Stomach smooth muscle (tissue), 2 donors: ENCODE results near the gene FEN1.

Experiments
- H3K27ac ChIP-seq: one replicate; pipeline ENCODE4 v1.7.0; 2013; ENCODE audit warnings: mild to moderate bottlenecking, low read length, inconsistent platforms
- H3K27me3 ChIP-seq, 2 donors: one replicate each; pipeline ENCODE4 v1.7.0; 2013; ENCODE audit warnings: low read length in 2 of 2; ENCODE audit not compliant: insufficient read depth in 2 of 2, control insufficient read depth in 1 of 2
- H3K36me3 ChIP-seq, 2 donors: one replicate each; pipeline ENCODE4 v1.7.0; 2013; ENCODE audit warnings: low read length in 2 of 2; ENCODE audit not compliant: control insufficient read depth in 2 of 2, insufficient read depth in 2 of 2
- H3K4me1 ChIP-seq: one replicate; pipeline ENCODE4 v1.7.0; 2013; ENCODE audit warnings: low read length; ENCODE audit not compliant: control insufficient read depth, insufficient read depth
- H3K4me3 ChIP-seq, 2 donors: one replicate each; pipeline ENCODE4 v1.7.0; 2013; ENCODE audit warnings: low read length in 2 of 2
- H3K9ac ChIP-seq, 2 donors: one replicate each; pipeline ENCODE4 v1.7.0; 2013; ENCODE audit warnings: low read length in 2 of 2, mild to moderate bottlenecking in 1 of 2
- H3K9me3 ChIP-seq, 2 donors: one replicate each; pipeline ENCODE4 v1.7.0; 2013; ENCODE audit warnings: low read length in 2 of 2; ENCODE audit not compliant: control insufficient read depth in 2 of 2
- donor health status: healthy.
- donor health status: Pancreatic carcinoma.

FEN1 gene

DNA sequence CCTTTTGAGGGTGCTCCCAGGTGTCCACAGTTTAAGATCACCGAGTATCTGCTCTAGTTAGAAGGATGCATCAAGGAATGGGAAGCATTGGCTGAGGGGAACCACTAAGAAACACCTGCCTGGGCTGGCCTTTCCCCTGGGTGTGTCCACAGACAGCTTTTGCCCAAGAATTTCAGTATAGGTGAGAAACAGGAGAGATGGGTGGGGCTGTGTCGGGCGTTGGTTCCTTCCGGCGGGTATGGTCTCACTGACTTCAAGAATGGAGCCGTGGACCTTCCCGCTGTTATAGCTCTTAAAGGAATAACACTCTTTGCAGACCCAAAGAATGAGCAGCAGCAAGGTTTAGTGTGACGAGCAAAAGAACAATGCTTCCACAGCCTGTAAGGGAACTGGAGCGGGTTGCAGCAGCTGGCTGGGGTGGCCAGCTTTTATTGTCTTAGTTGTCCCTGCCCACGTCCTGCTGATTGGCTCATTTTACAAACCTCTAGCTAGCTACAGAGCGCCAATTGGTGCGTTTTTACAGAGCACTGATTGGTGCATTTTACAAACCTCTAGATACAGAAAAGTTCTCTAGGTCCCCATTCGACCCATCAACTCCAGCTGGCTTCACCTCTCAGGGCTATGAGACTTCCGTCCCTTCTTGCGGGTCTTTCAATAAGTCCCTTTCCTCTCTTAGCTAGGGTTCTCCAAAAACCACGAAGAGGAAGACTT, 21.7 kb downstream of the FEN1 start:
- H3K9ac ChIP-seq = peak overlapping the region; percentile 86 to 88
- peak overlapping the region; percentile 85 for H3K27ac ChIP-seq
- H3K27me3 ChIP-seq = no peaks in the 10 kb centered on the region
- peaks cover 19 to 23% of the 10 kb centered on the region in 2 donors for H3K36me3 ChIP-seq
- no peaks in the 10 kb centered on the region for H3K9me3 ChIP-seq
- peak overlapping the region; percentile 93 for H3K4me3 ChIP-seq
- peaks cover 19% of the 10 kb centered on the region for H3K4me1 ChIP-seq

DNA sequence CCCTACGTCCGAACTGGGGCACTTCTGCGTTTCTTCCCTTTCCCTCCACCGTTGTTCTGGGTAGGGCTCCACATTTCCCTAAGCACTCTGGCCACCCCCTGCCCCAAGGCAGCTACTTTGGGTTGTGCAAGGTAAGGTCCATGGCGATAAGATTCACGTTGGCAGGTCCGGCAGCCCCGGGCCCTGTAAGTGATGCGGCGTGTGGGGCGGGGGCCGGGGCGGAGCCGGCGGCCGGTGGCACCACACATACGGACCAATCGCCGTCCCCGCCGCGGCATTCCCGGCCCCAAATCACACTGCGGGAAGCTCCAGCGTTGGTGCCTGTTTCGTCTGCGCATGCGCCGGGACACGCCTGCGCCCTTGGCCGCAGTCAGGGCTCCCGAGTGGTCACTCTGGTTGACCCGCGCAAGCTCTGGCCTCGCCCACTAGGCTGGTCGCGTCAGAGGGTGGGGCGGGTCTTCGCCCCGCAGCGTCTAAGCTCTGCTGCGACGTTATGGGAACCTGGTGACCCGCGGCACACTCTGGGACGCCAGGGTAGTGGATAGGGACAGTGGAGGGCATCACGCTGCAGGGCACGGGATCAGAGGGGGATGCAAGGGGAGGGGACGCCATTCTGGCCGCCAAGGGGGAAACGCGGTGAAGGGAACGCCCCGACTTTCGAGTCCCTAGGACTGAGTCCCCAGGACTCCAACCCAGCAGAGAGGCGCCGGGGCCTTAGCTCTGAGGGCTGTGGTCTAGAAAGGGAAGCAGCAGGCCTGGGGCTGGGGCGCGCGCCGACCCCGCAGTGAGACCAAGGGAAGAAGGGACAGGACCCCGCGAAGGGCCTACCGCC, 22.5 kb downstream of the FEN1 start:
- peak overlapping the region; percentile 86 to 88 for H3K9ac ChIP-seq
- no peaks in the 10 kb centered on the region for H3K27me3 ChIP-seq
- peaks cover 17% of the 10 kb centered on the region in 2 donors for H3K36me3 ChIP-seq
- H3K4me1 ChIP-seq = peaks cover 19% of the 10 kb centered on the region
- no peaks in the 10 kb centered on the region for H3K9me3 ChIP-seq
- peak overlapping the region; percentile 85 for H3K27ac ChIP-seq
- H3K4me3 ChIP-seq = peak overlapping the region; percentile 93

DNA sequence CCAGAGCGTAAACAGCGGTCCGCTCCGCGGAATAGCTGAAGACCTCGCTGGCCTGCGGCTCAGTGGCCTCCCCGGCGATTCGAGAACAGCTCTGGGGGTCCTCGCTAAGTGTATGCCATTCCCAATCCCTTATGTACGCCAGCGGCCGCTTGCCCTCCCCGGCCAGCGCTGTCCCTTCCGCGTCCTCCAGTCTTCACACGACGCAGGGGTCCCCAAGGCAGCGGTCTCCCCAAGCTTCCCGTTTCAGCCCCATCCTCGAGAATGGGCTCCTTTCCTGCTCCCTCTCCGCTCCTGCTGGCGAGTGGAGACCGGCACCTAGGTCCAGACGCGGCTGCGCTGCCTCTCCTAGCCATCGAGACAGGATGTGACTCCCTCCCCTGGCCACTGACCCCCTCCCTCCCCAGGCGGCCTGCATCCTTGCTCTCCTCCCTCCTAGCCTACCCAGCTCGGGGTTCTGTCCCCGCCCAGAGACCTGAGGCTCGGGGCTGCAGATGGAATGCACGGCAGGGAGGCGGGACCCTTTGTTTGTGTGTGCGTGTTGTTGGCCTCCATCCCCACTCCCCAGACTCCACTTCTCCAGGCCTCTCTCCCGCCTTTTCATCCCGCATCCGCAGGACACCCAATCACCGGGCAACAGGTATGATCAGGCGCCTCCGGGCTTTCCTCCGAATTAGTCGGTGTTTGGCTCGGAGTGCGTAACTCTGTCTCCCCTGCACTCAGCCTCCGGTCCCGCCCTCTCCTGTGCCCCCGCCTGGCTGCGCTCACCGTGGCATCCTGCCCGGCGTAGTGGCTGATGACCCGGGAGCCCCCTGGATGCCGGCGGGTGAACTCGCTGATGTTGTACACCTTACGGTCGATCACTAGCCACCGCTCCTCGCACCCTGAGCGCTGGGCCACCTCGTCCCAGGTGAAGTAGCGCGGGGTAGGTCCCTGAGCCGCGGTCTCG, 23.4 kb downstream of the FEN1 start:
- peak overlapping the region; percentile 85 for H3K27ac ChIP-seq
- no peaks in the 10 kb centered on the region for H3K9me3 ChIP-seq
- peak overlapping the region; percentile 93 for H3K4me3 ChIP-seq
- no peaks in the 10 kb centered on the region for H3K27me3 ChIP-seq
- H3K9ac ChIP-seq = peak overlapping the region; percentile 86 to 88
- H3K36me3 ChIP-seq = peaks cover 8 to 10% of the 10 kb centered on the region in 2 donors
- peaks cover 19% of the 10 kb centered on the region for H3K4me1 ChIP-seq

DNA sequence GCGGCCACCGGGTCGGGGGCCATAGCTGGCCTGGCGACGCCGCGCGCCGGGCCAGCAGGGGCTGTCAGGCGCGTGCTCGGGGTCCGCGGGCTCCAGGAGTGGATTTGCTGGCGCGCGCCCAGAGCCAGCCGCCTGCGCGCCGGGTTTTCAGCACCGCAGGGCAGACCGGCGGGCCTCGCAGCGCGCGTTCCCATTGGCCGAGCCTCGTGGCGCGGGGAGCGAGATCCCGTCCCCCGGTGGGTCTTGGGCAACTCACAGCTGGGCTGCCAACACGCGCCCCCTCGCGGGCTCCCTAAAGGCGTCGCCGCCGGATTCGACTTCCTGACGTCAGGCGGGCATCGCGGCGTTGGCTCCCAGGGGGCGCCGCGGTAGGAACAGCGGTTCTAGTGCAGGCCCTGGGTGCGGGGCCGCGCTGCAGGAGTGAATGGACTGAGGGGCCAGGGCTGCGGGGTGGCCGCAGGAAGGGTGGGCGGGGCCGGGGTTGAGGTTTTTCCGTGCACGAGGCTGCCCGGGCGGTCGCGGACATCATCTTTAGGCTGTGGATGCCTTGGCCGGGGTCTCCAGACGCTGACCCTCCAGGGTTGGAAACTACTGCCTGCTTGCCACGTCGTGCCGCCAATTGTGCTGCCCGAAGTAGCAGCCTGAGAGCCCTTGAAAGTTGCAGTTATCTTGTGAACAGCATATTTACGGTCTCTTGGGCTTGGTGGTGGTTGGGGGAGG, 24.2 kb downstream of the FEN1 start, which contains the start of gene FADS1:
TSS of gene FADS1 (minus strand) at position 268 of the 720 bp plus-strand sequence. CDS start at position 194, 74 bp downstream.
- no peaks in the 10 kb centered on the region for H3K27me3 ChIP-seq
- peak within 1 kb of the TSS; percentile 86 to 88 for H3K9ac ChIP-seq
- H3K27ac ChIP-seq = peak within 1 kb of the TSS; percentile 85
- peak within 1 kb of the TSS; percentile 93 for H3K4me3 ChIP-seq
- H3K36me3 ChIP-seq = peaks cover 6 to 8% of the 10 kb centered on the region in 2 donors
- H3K9me3 ChIP-seq = no peaks in the 10 kb centered on the region
- H3K4me1 ChIP-seq = peaks cover 19% of the 10 kb centered on the region

DNA sequence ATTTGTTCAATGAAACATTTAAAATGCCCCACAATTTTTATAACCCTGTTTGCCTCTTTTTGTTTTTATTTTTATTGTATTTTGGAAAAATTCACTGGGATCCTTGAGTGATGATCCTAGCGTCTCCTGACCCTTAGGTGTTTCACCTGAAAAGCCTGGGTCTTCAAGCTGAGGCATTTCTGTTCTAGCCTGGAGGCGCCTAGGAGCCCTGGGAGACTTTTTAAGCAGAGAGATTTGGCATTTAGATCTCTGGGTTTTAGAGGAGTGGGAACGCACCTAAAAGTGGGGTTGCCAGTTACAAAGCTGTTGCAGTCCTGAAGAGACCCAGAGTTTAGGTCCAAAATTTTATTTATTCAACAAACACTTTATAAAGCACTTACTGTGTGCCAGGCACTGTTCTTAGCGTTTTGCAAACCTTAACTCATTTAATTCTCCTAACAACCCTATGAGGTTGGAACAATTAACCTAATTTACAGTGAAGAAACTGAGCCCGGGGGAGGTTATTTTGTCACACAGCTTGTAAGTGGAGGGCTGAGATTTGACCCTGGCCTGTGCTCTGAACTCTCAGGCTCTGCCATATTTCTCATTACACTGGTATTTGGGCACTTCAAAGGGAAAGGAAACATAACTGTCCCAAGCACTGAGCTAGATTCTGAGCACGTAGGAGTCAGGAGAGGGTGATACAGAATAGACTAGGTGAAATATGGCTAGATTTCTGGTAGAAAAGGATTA, 24.9 kb downstream of the FEN1 start:
- H3K27me3 ChIP-seq = no peaks in the 10 kb centered on the region
- H3K4me1 ChIP-seq = peaks cover 19% of the 10 kb centered on the region
- H3K9ac ChIP-seq = peak overlapping the region; percentile 58 to 59
- peak overlapping the region; percentile 46 to 93 for H3K4me3 ChIP-seq
- peaks cover 0 to under 1% of the 10 kb centered on the region in 2 donors for H3K36me3 ChIP-seq
- peak overlapping the region; percentile 62 for H3K27ac ChIP-seq
- H3K9me3 ChIP-seq = no peaks in the 10 kb centered on the region

DNA sequence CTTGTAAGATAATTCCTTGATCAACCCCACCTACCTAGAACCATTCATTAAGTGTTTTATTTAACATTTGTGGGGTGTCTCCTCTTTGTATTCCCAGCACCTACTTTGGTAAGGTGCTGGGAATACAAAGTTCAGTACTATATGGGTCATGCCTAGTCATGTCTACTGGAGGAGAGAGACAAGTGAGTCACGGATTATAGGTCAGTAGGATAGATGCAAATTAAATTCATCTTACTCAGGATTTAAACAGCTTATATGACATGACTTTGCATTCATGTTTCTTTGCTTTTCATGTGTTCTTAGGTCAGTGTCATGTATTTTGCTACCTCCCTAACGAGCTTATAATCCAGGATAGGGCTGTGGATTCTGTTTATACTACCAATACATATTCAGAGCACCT, 27.5 kb downstream of the FEN1 start:
- no peaks in the 10 kb centered on the region for H3K27me3 ChIP-seq
- H3K4me3 ChIP-seq = no peak overlapping the region
- no peak overlapping the region for H3K9ac ChIP-seq
- peaks cover 15% of the 10 kb centered on the region for H3K4me1 ChIP-seq
- no peaks in the 10 kb centered on the region for H3K36me3 ChIP-seq
- H3K27ac ChIP-seq = no peak overlapping the region
- H3K9me3 ChIP-seq = no peaks in the 10 kb centered on the region

DNA sequence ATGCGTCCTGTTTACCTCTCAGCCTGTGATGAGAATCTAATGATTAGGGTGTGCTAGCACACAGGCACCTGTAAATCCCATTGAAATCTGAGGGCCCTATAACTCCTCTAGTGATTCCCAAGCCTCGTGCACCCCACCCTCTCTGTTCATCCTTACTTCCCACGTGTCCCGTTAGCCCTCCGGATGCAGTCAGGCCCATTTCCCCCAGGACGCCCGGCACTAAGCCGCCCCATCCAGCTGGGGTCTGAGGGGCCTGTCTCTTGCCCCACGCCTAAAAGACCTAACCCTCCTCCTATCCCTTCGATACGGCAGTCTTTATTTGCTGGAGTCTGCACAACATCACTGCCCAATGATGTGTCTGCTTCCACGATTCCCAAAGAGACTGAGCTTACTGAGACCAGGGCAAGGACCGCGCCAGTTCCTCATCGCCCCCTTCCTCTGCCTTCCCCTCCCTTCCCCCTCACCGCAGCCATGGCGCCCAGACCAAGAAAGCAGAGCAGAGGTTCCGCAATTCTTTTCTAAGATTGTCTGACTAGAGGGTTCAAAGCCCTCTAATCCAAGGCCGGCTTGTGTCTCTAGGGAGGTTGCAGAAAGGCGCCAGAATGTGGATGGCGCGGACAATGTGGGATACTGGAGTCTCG, 34.3 kb downstream of the FEN1 start:
- Histone ChIP-seq H3K36me3 (no peaks in the 10 kb centered on the region), H3K27me3 (peaks cover 13 to 17% of the 10 kb centered on the region in 2 donors), H3K9ac (peak overlapping the region; percentile 13 to 39), H3K9me3 (no peaks in the 10 kb centered on the region), H3K4me3 (peak overlapping the region; percentile 9 to 78), H3K27ac (peak overlapping the region; percentile 55), H3K4me1 (peaks cover 31% of the 10 kb centered on the region)

DNA sequence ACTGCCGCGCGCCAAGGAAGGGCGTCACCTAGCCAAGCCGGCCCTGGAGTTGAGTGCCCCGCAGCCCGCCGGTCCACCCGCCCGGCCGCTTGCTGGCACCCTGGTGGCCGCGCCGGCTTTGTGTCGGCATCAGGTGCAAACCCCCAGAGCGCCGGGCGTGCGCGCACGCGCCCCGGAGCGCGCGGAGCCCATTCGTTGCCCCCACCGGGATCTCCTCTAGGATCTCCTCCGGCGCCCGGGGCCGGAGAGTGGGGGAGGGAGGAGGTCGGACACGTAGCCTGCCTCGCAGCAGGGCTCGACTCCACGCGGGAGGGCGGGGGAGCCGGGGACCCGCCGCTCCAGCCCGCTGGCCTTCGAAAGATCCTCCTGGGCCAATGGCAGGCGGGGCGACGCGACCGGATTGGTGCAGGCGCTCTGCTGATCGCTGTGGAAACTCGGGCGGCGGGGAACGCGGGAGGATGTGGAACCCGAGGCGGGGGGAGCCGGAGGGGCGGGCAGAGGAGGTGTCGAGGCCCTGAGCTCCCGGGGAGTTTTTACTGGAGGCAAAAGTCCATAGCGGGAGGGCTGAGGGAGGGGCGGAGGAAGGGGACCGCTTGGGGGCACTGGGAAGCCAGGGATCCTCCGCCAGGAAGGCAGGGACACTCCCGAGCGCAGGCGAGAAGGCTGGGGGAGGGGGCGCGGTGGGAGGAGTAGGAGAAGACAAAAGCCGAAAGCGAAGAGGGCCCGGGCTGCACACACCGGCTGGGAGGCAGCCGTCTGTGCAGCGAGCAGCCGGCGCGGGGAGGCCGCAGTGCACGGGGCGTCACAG, 35.1 kb downstream of the FEN1 start, which contains the start of gene FADS2:
TSS of gene FADS2 (plus strand) at position 730 of the 808 bp plus-strand sequence. CDS start 91 bp downstream, outside the sequence.
- Histone ChIP-seq H3K27ac (peak within 1 kb of the TSS; percentile 55), H3K9me3 (no peaks in the 10 kb centered on the region), H3K27me3 (peaks cover 16 to 17% of the 10 kb centered on the region in 2 donors), H3K36me3 (no peaks in the 10 kb centered on the region), H3K9ac (peak within 1 kb of the TSS; percentile 42 to 63), H3K4me1 (peaks cover 32% of the 10 kb centered on the region), H3K4me3 (peak within 1 kb of the TSS; percentile 58 to 78)
